HL-60 (cell line): Measurements from ENCODE around the gene LACRT.

Experiments used
- TF ChIP-seq, protein P1 (sequence below): IDR thresholded peaks from one replicate; pipeline ENCODE4 v1.5.1; 2011; ENCODE audit warnings: low read length, control low read depth, inconsistent platforms; ENCODE audit not compliant: insufficient read depth
- TF ChIP-seq, protein P2 (sequence below): IDR thresholded peaks from 2 replicates; pipeline ENCODE4 v1.6.1; 2012; ENCODE audit warnings: low read depth; ENCODE audit not compliant: insufficient replicate concordance

DNA sequence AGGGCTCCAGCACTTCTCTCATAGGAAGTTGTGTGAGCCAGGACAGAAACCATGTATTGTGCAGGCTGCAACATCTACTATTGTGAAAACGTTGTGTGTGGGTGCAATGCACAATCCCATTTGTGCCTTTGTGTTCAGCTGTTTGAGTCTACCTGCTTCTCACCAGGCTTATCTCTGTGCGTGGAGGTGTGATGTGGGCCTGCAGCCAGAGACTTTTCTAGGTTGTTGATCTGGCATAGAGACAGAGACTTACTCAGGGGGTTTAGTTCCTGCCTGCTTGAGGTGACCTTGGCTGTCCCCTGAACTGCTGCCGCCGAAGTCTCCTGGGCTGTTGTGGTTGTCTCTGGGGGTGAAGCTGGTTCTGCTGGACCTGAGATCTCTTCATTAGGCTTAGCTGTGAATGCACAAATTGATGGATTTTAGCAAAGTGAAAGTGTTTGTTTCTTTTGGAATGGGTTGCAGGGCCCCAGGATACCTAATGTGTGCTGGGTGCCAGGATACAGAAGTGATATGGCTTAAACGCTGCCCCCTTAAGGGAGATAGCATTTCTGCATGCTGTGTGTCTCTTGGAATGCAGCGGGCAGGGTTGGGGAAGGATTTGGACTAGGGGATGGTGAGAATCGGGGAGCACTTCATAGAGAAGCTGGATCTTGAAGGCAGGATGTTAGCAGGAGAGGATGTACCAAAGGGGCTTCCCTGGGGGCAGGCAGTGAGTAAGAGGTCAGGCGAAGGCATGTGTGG is 2.5 kb downstream of the LACRT start:
- TF ChIP-seq, protein P1, sequence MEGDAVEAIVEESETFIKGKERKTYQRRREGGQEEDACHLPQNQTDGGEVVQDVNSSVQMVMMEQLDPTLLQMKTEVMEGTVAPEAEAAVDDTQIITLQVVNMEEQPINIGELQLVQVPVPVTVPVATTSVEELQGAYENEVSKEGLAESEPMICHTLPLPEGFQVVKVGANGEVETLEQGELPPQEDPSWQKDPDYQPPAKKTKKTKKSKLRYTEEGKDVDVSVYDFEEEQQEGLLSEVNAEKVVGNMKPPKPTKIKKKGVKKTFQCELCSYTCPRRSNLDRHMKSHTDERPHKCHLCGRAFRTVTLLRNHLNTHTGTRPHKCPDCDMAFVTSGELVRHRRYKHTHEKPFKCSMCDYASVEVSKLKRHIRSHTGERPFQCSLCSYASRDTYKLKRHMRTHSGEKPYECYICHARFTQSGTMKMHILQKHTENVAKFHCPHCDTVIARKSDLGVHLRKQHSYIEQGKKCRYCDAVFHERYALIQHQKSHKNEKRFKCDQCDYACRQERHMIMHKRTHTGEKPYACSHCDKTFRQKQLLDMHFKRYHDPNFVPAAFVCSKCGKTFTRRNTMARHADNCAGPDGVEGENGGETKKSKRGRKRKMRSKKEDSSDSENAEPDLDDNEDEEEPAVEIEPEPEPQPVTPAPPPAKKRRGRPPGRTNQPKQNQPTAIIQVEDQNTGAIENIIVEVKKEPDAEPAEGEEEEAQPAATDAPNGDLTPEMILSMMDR = peak; percentile 7
- TF ChIP-seq, protein P2, sequence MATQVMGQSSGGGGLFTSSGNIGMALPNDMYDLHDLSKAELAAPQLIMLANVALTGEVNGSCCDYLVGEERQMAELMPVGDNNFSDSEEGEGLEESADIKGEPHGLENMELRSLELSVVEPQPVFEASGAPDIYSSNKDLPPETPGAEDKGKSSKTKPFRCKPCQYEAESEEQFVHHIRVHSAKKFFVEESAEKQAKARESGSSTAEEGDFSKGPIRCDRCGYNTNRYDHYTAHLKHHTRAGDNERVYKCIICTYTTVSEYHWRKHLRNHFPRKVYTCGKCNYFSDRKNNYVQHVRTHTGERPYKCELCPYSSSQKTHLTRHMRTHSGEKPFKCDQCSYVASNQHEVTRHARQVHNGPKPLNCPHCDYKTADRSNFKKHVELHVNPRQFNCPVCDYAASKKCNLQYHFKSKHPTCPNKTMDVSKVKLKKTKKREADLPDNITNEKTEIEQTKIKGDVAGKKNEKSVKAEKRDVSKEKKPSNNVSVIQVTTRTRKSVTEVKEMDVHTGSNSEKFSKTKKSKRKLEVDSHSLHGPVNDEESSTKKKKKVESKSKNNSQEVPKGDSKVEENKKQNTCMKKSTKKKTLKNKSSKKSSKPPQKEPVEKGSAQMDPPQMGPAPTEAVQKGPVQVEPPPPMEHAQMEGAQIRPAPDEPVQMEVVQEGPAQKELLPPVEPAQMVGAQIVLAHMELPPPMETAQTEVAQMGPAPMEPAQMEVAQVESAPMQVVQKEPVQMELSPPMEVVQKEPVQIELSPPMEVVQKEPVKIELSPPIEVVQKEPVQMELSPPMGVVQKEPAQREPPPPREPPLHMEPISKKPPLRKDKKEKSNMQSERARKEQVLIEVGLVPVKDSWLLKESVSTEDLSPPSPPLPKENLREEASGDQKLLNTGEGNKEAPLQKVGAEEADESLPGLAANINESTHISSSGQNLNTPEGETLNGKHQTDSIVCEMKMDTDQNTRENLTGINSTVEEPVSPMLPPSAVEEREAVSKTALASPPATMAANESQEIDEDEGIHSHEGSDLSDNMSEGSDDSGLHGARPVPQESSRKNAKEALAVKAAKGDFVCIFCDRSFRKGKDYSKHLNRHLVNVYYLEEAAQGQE = no peak
